Right lobe of liver (tissue), 6 donors: ENCODE data around the gene ZFPM1. TPM values are rescaled to one million over a fixed set of nuclear protein-coding genes. Genes with fewer than 3 reads are reported as not detected.

Source experiments
- ATAC-seq, 4 donors: fragments of 200-7000 bp; cut with Tn5 transposase; one replicate each; pipeline ENCODE4 v1.9.1; 2020; ENCODE audit warnings: mild to moderate bottlenecking in 4 of 4, moderate library complexity in 4 of 4
- DNase-seq, 3 donors: peaks; one replicate each; pipeline ENCODE4 v3.0.0-alpha.2; 2020
- H3K27ac ChIP-seq, 3 donors: fragments of 200-600 bp; one replicate each; pipeline ENCODE4 v1.8.0; 2022
- H3K27me3 ChIP-seq, 2 donors: fragments of 200-600 bp; one replicate each; pipeline ENCODE4 v1.8.0; 2022
- H3K36me3 ChIP-seq, 4 donors: fragments of 200-600 bp; sonication (generic) in 1 of 4; one replicate each; pipeline versions ENCODE4 v1.5.1 to v1.8.0; 2017 to 2022; ENCODE audit warnings: control low read depth in 1 of 4
- H3K4me1 ChIP-seq, 4 donors: fragments of 200-600 bp; sonication (generic) in 1 of 4; one replicate each; pipeline versions ENCODE4 v1.5.1 to v1.8.0; 2017 to 2022; ENCODE audit warnings: control low read depth in 1 of 4
- H3K4me3 ChIP-seq, 3 donors: fragments of 200-600 bp; one replicate each; pipeline ENCODE4 v1.8.0; 2022
- H3K9me3 ChIP-seq, 4 donors: fragments of 200-600 bp; sonication (generic) in 1 of 4; one replicate each; pipeline versions ENCODE4 v1.5.1 to v1.8.0; 2017 to 2022; ENCODE audit warnings: control low read depth in 1 of 4
- POLR2A ChIP-seq: fragments of 450-650 bp; IDR thresholded peaks from one replicate; pipeline ENCODE4 v1.6.1; 2017; ENCODE audit warnings: antibody characterized with exemption, mild to moderate bottlenecking
- WGBS: methylation state at CpG from one replicate; pipeline ENCODE4 v1.1.6; 2018; ENCODE audit warnings: low coverage, low lambda C conversion rate; ENCODE audit not compliant: insufficient coverage; ENCODE audit errors: missing lambda C conversion rate; 5-methylcytosine and 5-hydroxymethylcytosine counted together
- intact Hi-C, 2 donors: fragments of 100-400 bp; cut with DNase I; formaldehyde crosslinking; loops; one replicate each; pipeline versions ENCODE4 v1.11.2 to v1.14.1; 2022
- total RNA-seq, 6 experiments: library from RNA; depleted of rRNA in 2 of 6; stranded (reverse); fragments of >200 nt in 2 of 6; fragmentation: NEBNext Ultra II Directional in 3 of 6; extraction: Animal tissue kit (Norgen Biotek cat#: 25700) in 3 of 6; gene quantifications; one replicate each; pipeline versions ENCODE4 v1.1.0 to v1.2.4, GENCODE V29; 2016 to 2023
- TF ChIP-seq, protein P1 (sequence below), 4 donors: fragments of 200-600 bp in 3 of 4; fragments of 450-650 bp in 1 of 4; IDR thresholded peaks; one replicate each; pipeline versions ENCODE4 v1.5.1 to v1.8.0; 2016 to 2022; ENCODE audit warnings: antibody characterized with exemption in 4 of 4, mild to moderate bottlenecking in 2 of 4
- donor health status: DM: no; HTN: yes; CAD: no.
- donor health status: DM: no; HTN: no; CAD: no.
- donor health status: DM: no; HTN: no; CAD: no.
- donor health status: DM: no; HTN: yes; CAD: no.
- donor health status: DM: no; HTN: yes; CAD: no.

ZFPM1 gene
- total RNA-seq, 6 experiments from 2014 or later: 3.8 to 15.5 (median 8.3) TPM

DNA sequence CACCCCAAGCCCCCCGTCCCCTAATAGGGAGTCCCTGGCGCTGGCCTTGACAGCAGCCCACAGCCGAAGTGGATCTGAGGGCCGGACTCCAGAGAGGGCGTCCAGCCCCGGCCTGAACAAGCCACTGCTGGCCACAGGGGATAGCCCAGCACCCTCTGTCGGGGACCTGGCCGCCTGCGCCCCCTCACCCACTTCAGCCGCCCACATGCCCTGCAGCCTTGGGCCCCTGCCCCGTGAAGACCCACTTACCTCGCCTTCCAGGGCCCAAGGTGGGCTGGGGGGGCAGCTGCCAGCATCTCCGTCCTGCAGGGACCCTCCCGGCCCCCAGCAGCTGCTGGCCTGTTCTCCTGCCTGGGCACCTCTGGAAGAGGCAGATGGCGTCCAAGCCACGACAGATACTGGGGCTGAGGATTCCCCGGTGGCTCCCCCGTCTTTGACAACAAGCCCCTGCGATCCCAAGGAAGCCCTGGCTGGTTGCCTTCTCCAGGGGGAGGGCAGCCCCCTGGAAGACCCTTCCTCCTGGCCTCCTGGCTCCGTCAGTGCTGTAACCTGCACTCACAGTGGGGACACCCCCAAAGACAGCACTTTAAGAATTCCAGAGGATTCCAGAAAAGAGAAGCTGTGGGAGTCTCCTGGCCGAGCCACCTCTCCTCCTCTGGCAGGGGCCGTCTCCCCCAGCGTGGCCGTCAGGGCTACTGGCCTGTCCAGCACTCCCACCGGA lies 19.3 kb upstream of the ZFPM1 start:
- TF ChIP-seq, protein P1, sequence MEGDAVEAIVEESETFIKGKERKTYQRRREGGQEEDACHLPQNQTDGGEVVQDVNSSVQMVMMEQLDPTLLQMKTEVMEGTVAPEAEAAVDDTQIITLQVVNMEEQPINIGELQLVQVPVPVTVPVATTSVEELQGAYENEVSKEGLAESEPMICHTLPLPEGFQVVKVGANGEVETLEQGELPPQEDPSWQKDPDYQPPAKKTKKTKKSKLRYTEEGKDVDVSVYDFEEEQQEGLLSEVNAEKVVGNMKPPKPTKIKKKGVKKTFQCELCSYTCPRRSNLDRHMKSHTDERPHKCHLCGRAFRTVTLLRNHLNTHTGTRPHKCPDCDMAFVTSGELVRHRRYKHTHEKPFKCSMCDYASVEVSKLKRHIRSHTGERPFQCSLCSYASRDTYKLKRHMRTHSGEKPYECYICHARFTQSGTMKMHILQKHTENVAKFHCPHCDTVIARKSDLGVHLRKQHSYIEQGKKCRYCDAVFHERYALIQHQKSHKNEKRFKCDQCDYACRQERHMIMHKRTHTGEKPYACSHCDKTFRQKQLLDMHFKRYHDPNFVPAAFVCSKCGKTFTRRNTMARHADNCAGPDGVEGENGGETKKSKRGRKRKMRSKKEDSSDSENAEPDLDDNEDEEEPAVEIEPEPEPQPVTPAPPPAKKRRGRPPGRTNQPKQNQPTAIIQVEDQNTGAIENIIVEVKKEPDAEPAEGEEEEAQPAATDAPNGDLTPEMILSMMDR (IDR thresholded peaks at IDR 0.05): no peak
- TF ChIP-seq POLR2A: no peak
- no peaks in the 10 kb centered on the region for H3K4me1 ChIP-seq
- H3K4me3 ChIP-seq: no peak overlapping the region
- DNase-seq (no peak), ATAC-seq (no peak)
- 80% methylated on average over 1 of the region's 25 CpGs for WGBS
- H3K27me3 ChIP-seq: no peaks in the 10 kb centered on the region
- H3K27ac ChIP-seq: no peak overlapping the region
- intact Hi-C loops: no loop called here
- H3K9me3 ChIP-seq: no peaks in the 10 kb centered on the region
- H3K36me3 ChIP-seq: no peaks in the 10 kb centered on the region

DNA sequence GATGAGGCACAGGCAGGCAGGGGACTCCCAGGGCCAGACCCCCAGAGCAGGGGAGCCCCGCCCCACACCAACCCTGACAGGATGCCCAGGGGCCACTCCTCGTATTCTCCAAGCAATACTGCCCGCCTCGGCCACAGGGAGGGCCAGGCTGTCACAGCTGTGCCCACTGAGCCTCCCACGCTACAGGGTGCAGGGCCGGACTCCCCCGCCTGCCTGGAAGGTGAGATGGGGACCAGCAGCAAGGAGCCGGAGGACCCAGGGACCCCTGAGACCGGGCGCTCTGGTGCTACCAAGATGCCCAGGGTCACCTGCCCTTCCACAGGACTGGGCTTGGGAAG lies 18.8 kb upstream of the ZFPM1 start:
- no peak for TF ChIP-seq POLR2A
- TF ChIP-seq, protein P1 (IDR thresholded peaks at IDR 0.05): no peak
- WGBS: no CpG with 5 or more reads among the region's 10 CpGs
- Histone ChIP-seq H3K9me3 (no peaks in the 10 kb centered on the region), H3K27me3 (no peaks in the 10 kb centered on the region), H3K27ac (no peak overlapping the region), H3K4me1 (no peaks in the 10 kb centered on the region), H3K36me3 (no peaks in the 10 kb centered on the region), H3K4me3 (no peak overlapping the region)
- intact Hi-C loops: no loop called here
- DNase-seq (no peak), ATAC-seq (no peak)

DNA sequence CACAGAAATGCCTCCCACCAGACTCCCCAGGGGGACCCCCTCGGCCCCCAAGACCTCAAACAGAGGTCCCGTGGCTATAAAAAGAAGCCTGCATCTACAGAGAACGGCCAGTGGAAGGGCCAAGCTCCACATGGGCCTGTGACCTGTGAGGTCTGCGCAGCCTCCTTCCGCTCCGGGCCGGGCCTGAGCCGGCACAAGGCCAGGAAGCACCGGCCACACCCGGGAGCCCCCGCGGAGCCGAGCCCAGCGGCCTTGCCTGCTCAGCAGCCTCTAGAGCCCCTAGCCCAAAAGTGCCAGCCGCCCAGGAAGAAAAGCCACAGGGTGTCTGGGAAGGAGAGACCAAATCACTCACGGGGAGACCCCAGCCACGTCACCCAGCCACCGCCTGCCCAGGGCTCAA lies 18.3 kb upstream of the ZFPM1 start:
- Histone ChIP-seq H3K4me1 (no peaks in the 10 kb centered on the region), H3K27ac (no peak overlapping the region), H3K27me3 (no peaks in the 10 kb centered on the region), H3K9me3 (no peaks in the 10 kb centered on the region), H3K36me3 (no peaks in the 10 kb centered on the region), H3K4me3 (no peak overlapping the region)
- 74% methylated on average over 3 of the region's 18 CpGs for WGBS
- DNase-seq (no peak), ATAC-seq (no peak)
- intact Hi-C loops: no loop called here
- no peak for TF ChIP-seq POLR2A
- TF ChIP-seq, protein P1 (IDR thresholded peaks at IDR 0.05): no peak

- no peak for TF ChIP-seq POLR2A
- TF ChIP-seq, protein P1 (IDR thresholded peaks at IDR 0.05): no peak
- intact Hi-C loops: no loop called here
- H3K36me3 ChIP-seq: no peaks in the 10 kb centered on the region
- 73% methylated on average over 17 of the region's 36 CpGs for WGBS
- ATAC-seq: no peak
- no peaks in the 10 kb centered on the region for H3K27me3 ChIP-seq
- H3K27ac ChIP-seq: no peak overlapping the region
- no peak for DNase-seq
- H3K4me3 ChIP-seq: no peak overlapping the region
- no peaks in the 10 kb centered on the region for H3K9me3 ChIP-seq
- H3K4me1 ChIP-seq: no peaks in the 10 kb centered on the region
Measured at GRCh38 chr16:88435437-88436355, 17.4 kb upstream of the ZFPM1 start.
